Tibial nerve (tissue), 4 donors: ENCODE results near the gene MORN1.

ENCODE experiments used
- CTCF ChIP-seq, 5 experiments: fragments of 200-600 bp in 3 of 5; fragments of 450-650 bp in 2 of 5; sonication (generic) in 3 of 5; IDR thresholded peaks; one replicate each; pipeline ENCODE4 v1.5.1; 2016 to 2019; ENCODE audit warnings: antibody characterized with exemption in 5 of 5, mild to moderate bottlenecking in 3 of 5, moderate library complexity in 2 of 5
- EP300 ChIP-seq, 2 donors: sonication (generic); formaldehyde crosslinking; IDR thresholded peaks; one replicate each; pipeline ENCODE4 v1.6.1; 2017; ENCODE audit warnings: antibody characterized with exemption in 2 of 2, mild to moderate bottlenecking in 1 of 2
- POLR2A ChIP-seq, 2 donors: fragments of 450-650 bp; IDR thresholded peaks; one replicate each; pipeline ENCODE4 v1.6.1; 2017; ENCODE audit warnings: antibody characterized with exemption in 2 of 2, mild to moderate bottlenecking in 2 of 2, moderate library complexity in 2 of 2

GRCh38 chr1:2409745-2410144 lies 18.4 kb upstream of the MORN1 start:
- TF ChIP-seq CTCF (IDR thresholded peaks at IDR 0.05) (no peak), POLR2A (IDR thresholded peaks at IDR 0.05) (no peak), EP300 (IDR thresholded peaks at IDR 0.05) (no peak)
